MCF 10A (cell line): ENCODE measurements around the gene EMX2. TPM values are rescaled to one million over a fixed set of nuclear protein-coding genes. Genes with fewer than 3 reads are reported as not detected.

Experiments used
- BruUV-seq: library from RNA; stranded (reverse); fragments of 400-500 nt; replicated peaks from 2 replicates; lab custom pipeline; 2021; lab: Mats Ljungman, UMichigan
- CTCF ChIA-PET: fragments of 300-600 bp; sonication (Branson Sonifier 250); formaldehyde crosslinking; extraction: SDS; loops from one replicate; lab custom pipeline; 2021; ENCODE audit warnings: antibody characterized with exemption, inconsistent platforms; lab: Yijun Ruan, JAX
- POLR2A ChIA-PET: fragments of 300-600, 350-650 bp; sonication (Branson Sonifier 250); formaldehyde crosslinking; extraction: SDS; loops from one replicate; lab custom pipeline; 2020; ENCODE audit warnings: antibody characterized with exemption, inconsistent platforms; lab: Yijun Ruan, JAX
- DNase-seq: peaks from one replicate; pipeline ENCODE4 v3.0.0-alpha.2; 2018; ENCODE audit not compliant: unreplicated experiment
- H3K27ac Mint-ChIP-seq: one replicate; pipeline ENCODE4 v1.8.0; 2022; ENCODE audit warnings: mild to moderate bottlenecking, low read depth, mixed read lengths; ENCODE audit not compliant: unreplicated experiment
- H3K27me3 Mint-ChIP-seq: one replicate; pipeline ENCODE4 v1.8.0; 2022; ENCODE audit warnings: mixed read lengths; ENCODE audit not compliant: insufficient read depth, unreplicated experiment
- H3K36me3 Mint-ChIP-seq: one replicate; pipeline ENCODE4 v1.8.0; 2022; ENCODE audit warnings: mild to moderate bottlenecking, moderate library complexity, mixed read lengths; ENCODE audit not compliant: insufficient read depth, unreplicated experiment
- H3K4me1 Mint-ChIP-seq: one replicate; pipeline ENCODE4 v1.8.0; 2022; ENCODE audit warnings: mixed read lengths; ENCODE audit not compliant: insufficient read depth, unreplicated experiment
- H3K4me3 Mint-ChIP-seq: one replicate; pipeline ENCODE4 v1.8.0; 2022; ENCODE audit warnings: mild to moderate bottlenecking, moderate library complexity, mixed read lengths; ENCODE audit not compliant: unreplicated experiment
- H3K9me3 Mint-ChIP-seq: one replicate; pipeline ENCODE4 v1.8.0; 2022; ENCODE audit warnings: mixed read lengths; ENCODE audit not compliant: unreplicated experiment
- CTCF ChIP-seq: fragments of 200-600 bp; IDR thresholded peaks from one replicate; pipeline ENCODE4 v1.8.0; 2022; ENCODE audit warnings: antibody characterized with exemption, mild to moderate bottlenecking; ENCODE audit not compliant: unreplicated experiment
- intact Hi-C: fragments of 100-400 bp; cut with micrococcal nuclease; formaldehyde crosslinking; loops from 2 replicates; pipeline ENCODE4 v1.14.1; 2022
- total RNA-seq: library from RNA; stranded (reverse); gene quantifications from 2 replicates; pipeline ENCODE4 v1.2.3, GENCODE V29; 2022

The EMX2 gene
- total RNA-seq, 1 experiment from 2014 or later = not detected

GRCh38 chr10:117556356-117556755 lies 13.8 kb downstream of the EMX2 start:
- ChIA-PET CTCF (no interaction called here), POLR2A (no interaction called here)
- Mint-ChIP-seq H3K4me3 (no peak overlapping the region), H3K4me1 (no peaks in the 10 kb centered on the region), H3K27me3 (peaks cover 12% of the 10 kb centered on the region), H3K27ac (no peak overlapping the region), H3K9me3 (no peaks in the 10 kb centered on the region), H3K36me3 (no peaks in the 10 kb centered on the region)
- intact Hi-C loops = no loop called here
- BruUV-seq = no TSS peak
- no peak for DNase-seq
- no peak for TF ChIP-seq CTCF

- DNase-seq = no peak
- Mint-ChIP-seq H3K27ac (no peak overlapping the region), H3K36me3 (no peaks in the 10 kb centered on the region), H3K4me1 (no peaks in the 10 kb centered on the region), H3K4me3 (no peak overlapping the region), H3K9me3 (no peaks in the 10 kb centered on the region), H3K27me3 (no peaks in the 10 kb centered on the region)
- no peak for TF ChIP-seq CTCF
- POLR2A ChIA-PET = interaction anchor here (1.3 kb wide), 1 partner anchor 9 kb away, joined by 8 read pairs; no protein-coding TSS in a partner anchor
- CTCF ChIA-PET = interaction anchor here (0.7 to 1.3 kb wide), 2 partner anchors 681 to 1805 kb away, joined by 3 read pairs; no protein-coding TSS in a partner anchor
- BruUV-seq = no TSS peak
- intact Hi-C loops = no loop called here
Measured at GRCh38 chr10:117559712-117560111, 17.2 kb downstream of the EMX2 start.

GRCh38 chr10:117560942-117561341 lies 18.4 kb downstream of the EMX2 start:
- Mint-ChIP-seq H3K27ac (no peak overlapping the region), H3K4me1 (no peaks in the 10 kb centered on the region), H3K27me3 (no peaks in the 10 kb centered on the region)

GRCh38 chr10:117562220-117562619 lies 19.7 kb downstream of the EMX2 start:
- no TSS peak for BruUV-seq
- CTCF ChIA-PET = interaction anchor here (0.6 kb wide), 1 partner anchor 366 kb away, joined by 3 read pairs; no protein-coding TSS in a partner anchor

More at GRCh38 chr10:117560942-117561341, 18.4 kb downstream of the EMX2 start:
- ChIA-PET POLR2A (no interaction called here), CTCF (interaction anchor here (0.6 kb wide), 1 partner anchor 14 kb away, joined by 3 read pairs; no protein-coding TSS in a partner anchor)
- intact Hi-C loops = no loop called here
- H3K9me3 Mint-ChIP-seq = no peaks in the 10 kb centered on the region
- no peak for TF ChIP-seq CTCF
- no peak for DNase-seq
- no peak overlapping the region for H3K4me3 Mint-ChIP-seq
- no TSS peak for BruUV-seq
- H3K36me3 Mint-ChIP-seq = no peaks in the 10 kb centered on the region

More at GRCh38 chr10:117562220-117562619, 19.7 kb downstream of the EMX2 start:
- POLR2A ChIA-PET = no interaction called here
- no peaks in the 10 kb centered on the region for H3K36me3 Mint-ChIP-seq
- TF ChIP-seq CTCF = no peak
- DNase-seq = no peak
- no peaks in the 10 kb centered on the region for H3K9me3 Mint-ChIP-seq
- H3K27ac Mint-ChIP-seq = no peak overlapping the region
- H3K4me1 Mint-ChIP-seq = no peaks in the 10 kb centered on the region
- intact Hi-C loops = no loop called here
- no peak overlapping the region for H3K4me3 Mint-ChIP-seq
- no peaks in the 10 kb centered on the region for H3K27me3 Mint-ChIP-seq
